Thyroid gland (tissue), 4 donors: ENCODE measurements around the gene MAFG. TPM values are rescaled to one million over a fixed set of nuclear protein-coding genes. Genes with fewer than 3 reads are reported as not detected.
A peak's percentile ranks its signal among the peaks of the same experiment; 100 is the strongest.

Source experiments
- DNase-seq, 2 donors: peaks; one replicate each; pipeline ENCODE4 v3.0.0-alpha.2; 2019
- H3K27ac ChIP-seq, 3 donors: fragments of 200-600 bp; sonication (generic); 1 replicate in 2 of 3; 2 replicates in 1 of 3; pipeline ENCODE4 v1.5.1; 2016 to 2019; ENCODE audit warnings: mild to moderate bottlenecking in 1 of 3, moderate library complexity in 1 of 3
- H3K27me3 ChIP-seq: fragments of 200-600 bp; sonication (generic); one replicate; pipeline ENCODE4 v1.5.1; 2019
- H3K36me3 ChIP-seq, 2 donors: fragments of 200-600 bp; sonication (generic); one replicate each; pipeline ENCODE4 v1.5.1; 2016 to 2019
- H3K4me1 ChIP-seq, 2 donors: fragments of 200-600 bp; sonication (generic); one replicate each; pipeline ENCODE4 v1.5.1; 2017 to 2019
- H3K4me3 ChIP-seq, 3 donors: fragments of 200-600 bp; sonication (generic); replicated peaks in 1 of 3; 1 replicate in 2 of 3; 2 replicates in 1 of 3; pipeline ENCODE4 v1.5.1; 2016; ENCODE audit warnings: mild to moderate bottlenecking in 1 of 3
- H3K9me3 ChIP-seq: fragments of 200-600 bp; sonication (generic); one replicate; pipeline ENCODE4 v1.5.1; 2017
- POLR2A ChIP-seq, 2 donors: fragments of 450-650 bp; IDR thresholded peaks; one replicate each; pipeline ENCODE4 v1.6.1; 2017; ENCODE audit warnings: antibody characterized with exemption in 2 of 2, mild to moderate bottlenecking in 2 of 2, moderate library complexity in 1 of 2
- WGBS, 2 donors: methylation state at CpG; one replicate each; pipeline ENCODE4 v1.1.5; 2017; 5-methylcytosine and 5-hydroxymethylcytosine counted together
- intact Hi-C: fragments of 100-400 bp; cut with DNase I; formaldehyde crosslinking; loops from one replicate; pipeline ENCODE4 v1.15.1; 2023
- total RNA-seq, 4 donors: library from RNA; depleted of rRNA; stranded (reverse); fragments of >200 nt; gene quantifications; one replicate each; pipeline ENCODE4 v1.2.3, GENCODE V29; 2016
- TF ChIP-seq, protein P1 (sequence below), 6 experiments: fragments of 200-600 bp in 3 of 6; fragments of 450-650 bp in 3 of 6; sonication (generic) in 3 of 6; IDR thresholded peaks; one replicate each; pipeline ENCODE4 v1.5.1; 2016 to 2019; ENCODE audit warnings: antibody characterized with exemption in 6 of 6, mild to moderate bottlenecking in 2 of 6, inconsistent platforms in 1 of 6, moderate library complexity in 1 of 6

Gene MAFG
- total RNA-seq, 4 donors from 2014 or later: 28.2 to 51.8 (median 36.4) TPM

GRCh38 chr17:81899514-81900166 is 27.9 kb downstream of the MAFG start:
- no peak for DNase-seq
- WGBS, 2 donors: 92 to 95% methylated on average over 19 to 20 of the region's 22 CpGs
- H3K9me3 ChIP-seq: no peaks in the 10 kb centered on the region
- peaks cover 17 to 31% of the 10 kb centered on the region in 2 donors for H3K36me3 ChIP-seq
- no peak for TF ChIP-seq POLR2A (IDR thresholded peaks at IDR 0.05)
- TF ChIP-seq, protein P1, sequence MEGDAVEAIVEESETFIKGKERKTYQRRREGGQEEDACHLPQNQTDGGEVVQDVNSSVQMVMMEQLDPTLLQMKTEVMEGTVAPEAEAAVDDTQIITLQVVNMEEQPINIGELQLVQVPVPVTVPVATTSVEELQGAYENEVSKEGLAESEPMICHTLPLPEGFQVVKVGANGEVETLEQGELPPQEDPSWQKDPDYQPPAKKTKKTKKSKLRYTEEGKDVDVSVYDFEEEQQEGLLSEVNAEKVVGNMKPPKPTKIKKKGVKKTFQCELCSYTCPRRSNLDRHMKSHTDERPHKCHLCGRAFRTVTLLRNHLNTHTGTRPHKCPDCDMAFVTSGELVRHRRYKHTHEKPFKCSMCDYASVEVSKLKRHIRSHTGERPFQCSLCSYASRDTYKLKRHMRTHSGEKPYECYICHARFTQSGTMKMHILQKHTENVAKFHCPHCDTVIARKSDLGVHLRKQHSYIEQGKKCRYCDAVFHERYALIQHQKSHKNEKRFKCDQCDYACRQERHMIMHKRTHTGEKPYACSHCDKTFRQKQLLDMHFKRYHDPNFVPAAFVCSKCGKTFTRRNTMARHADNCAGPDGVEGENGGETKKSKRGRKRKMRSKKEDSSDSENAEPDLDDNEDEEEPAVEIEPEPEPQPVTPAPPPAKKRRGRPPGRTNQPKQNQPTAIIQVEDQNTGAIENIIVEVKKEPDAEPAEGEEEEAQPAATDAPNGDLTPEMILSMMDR (IDR thresholded peaks at IDR 0.05): no peak
- H3K27me3 ChIP-seq: no peaks in the 10 kb centered on the region
- H3K4me3 ChIP-seq: no peak overlapping the region
- H3K4me1 ChIP-seq: peaks cover 0 to 14% of the 10 kb centered on the region in 2 donors
- no peak overlapping the region for H3K27ac ChIP-seq
- intact Hi-C loops: no loop called here

DNA sequence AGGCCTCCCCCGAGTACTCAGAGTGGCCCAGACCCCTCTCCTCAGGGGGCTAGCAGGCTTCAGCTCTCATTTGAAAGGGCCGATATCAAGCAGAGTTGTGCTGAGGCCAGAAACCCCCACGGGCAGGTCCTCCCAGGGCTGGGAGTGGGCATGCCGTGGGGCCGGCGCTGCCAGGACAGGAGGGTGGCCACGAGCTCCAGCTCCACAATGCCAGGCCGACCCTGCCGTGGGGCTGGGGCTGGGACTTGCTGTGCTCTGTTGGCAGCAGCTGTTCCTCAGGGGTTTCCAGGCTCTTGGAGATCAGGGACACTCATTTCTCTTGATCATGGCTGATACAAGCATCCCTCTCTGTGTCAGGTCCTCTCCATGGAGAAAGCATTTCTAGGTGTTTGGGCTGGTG is 28.6 kb downstream of the MAFG start:
- peaks cover 0 to 14% of the 10 kb centered on the region in 2 donors for H3K4me1 ChIP-seq
- peaks cover 17 to 31% of the 10 kb centered on the region in 2 donors for H3K36me3 ChIP-seq
- no peak for TF ChIP-seq POLR2A (IDR thresholded peaks at IDR 0.05)
- no peak overlapping the region for H3K27ac ChIP-seq
- no peaks in the 10 kb centered on the region for H3K27me3 ChIP-seq
- intact Hi-C loops: no loop called here
- H3K4me3 ChIP-seq: no peak overlapping the region
- DNase-seq: no peak
- 71 to 95% methylated on average over 1 to 8 of the region's 9 CpGs for WGBS, 2 donors
- no peaks in the 10 kb centered on the region for H3K9me3 ChIP-seq

GRCh38 chr17:81898029-81898866 is 29.3 kb downstream of the MAFG start:
- intact Hi-C loops: no loop called here
- no peak overlapping the region for H3K4me3 ChIP-seq
- H3K36me3 ChIP-seq: peaks cover 17 to 31% of the 10 kb centered on the region in 2 donors
- DNase-seq: no peak
- H3K27ac ChIP-seq: no peak overlapping the region
- H3K27me3 ChIP-seq: no peaks in the 10 kb centered on the region
- TF ChIP-seq, protein P1 (IDR thresholded peaks at IDR 0.05): no peak
- TF ChIP-seq POLR2A (IDR thresholded peaks at IDR 0.05): no peak
- H3K9me3 ChIP-seq: no peaks in the 10 kb centered on the region
- H3K4me1 ChIP-seq: peaks cover 0 to 14% of the 10 kb centered on the region in 2 donors
- WGBS, 2 donors: 89 to 97% methylated on average over 18 of the region's 19 CpGs

- Histone ChIP-seq H3K4me3 (no peak overlapping the region), H3K27ac (no peak overlapping the region), H3K27me3 (no peaks in the 10 kb centered on the region), H3K36me3 (peaks cover 17 to 31% of the 10 kb centered on the region in 2 donors), H3K9me3 (no peaks in the 10 kb centered on the region), H3K4me1 (peaks cover 8 to 12% of the 10 kb centered on the region in 2 donors)
- intact Hi-C loops: no loop called here
- TF ChIP-seq, protein P1 (IDR thresholded peaks at IDR 0.05): no peak
- no peak for TF ChIP-seq POLR2A (IDR thresholded peaks at IDR 0.05)
- DNase-seq: no peak
- 88 to 95% methylated on average over 11 of the region's 11 CpGs for WGBS, 2 donors
Measured at GRCh38 chr17:81895400-81895799, 32.1 kb downstream of the MAFG start.

- no CpG with 5 or more reads among the region's 40 CpGs for WGBS, 2 donors
- TF ChIP-seq POLR2A (IDR thresholded peaks at IDR 0.05): no peak
- TF ChIP-seq, protein P1 (IDR thresholded peaks at IDR 0.05): no peak
- DNase-seq: no peak
- intact Hi-C loops: no loop called here
- Histone ChIP-seq H3K4me3 (peak overlapping the region in 2 of 3 donors; percentile 55 to 89), H3K9me3 (no peaks in the 10 kb centered on the region), H3K36me3 (peaks cover 24 to 39% of the 10 kb centered on the region in 2 donors), H3K4me1 (peaks cover 16 to 26% of the 10 kb centered on the region in 2 donors), H3K27ac (peak overlapping the region in 2 of 3 donors; percentile 15 to 91), H3K27me3 (no peaks in the 10 kb centered on the region)
Measured at GRCh38 chr17:81891303-81891552, 36.3 kb downstream of the MAFG start.
